GM12873 (cell line): Measurements from ENCODE around the gene LIPC.

Experiments
- CTCF ChIP-seq: IDR thresholded peaks from 2 replicates; pipeline ENCODE4 v1.5.1; 2012; ENCODE audit warnings: low read depth, mild to moderate bottlenecking, moderate library complexity, low read length, control low read depth; ENCODE audit not compliant: insufficient read depth; ENCODE audit errors: missing control alignments

LIPC gene

GRCh38 chr15:58558777-58559176 is 127.0 kb downstream of the LIPC start:
- TF ChIP-seq CTCF = no peak

- TF ChIP-seq CTCF = no peak
Observed at GRCh38 chr15:58559904-58560588, 128.3 kb downstream of the LIPC start.

GRCh38 chr15:58561321-58561720 is 129.5 kb downstream of the LIPC start:
- no peak for TF ChIP-seq CTCF

- TF ChIP-seq CTCF = no peak
Observed at GRCh38 chr15:58562135-58562534, 130.3 kb downstream of the LIPC start.

- no peak for TF ChIP-seq CTCF
Observed at GRCh38 chr15:58564981-58565380, 133.2 kb downstream of the LIPC start.

GRCh38 chr15:58565619-58566018 is 133.8 kb downstream of the LIPC start:
- no peak for TF ChIP-seq CTCF

- TF ChIP-seq CTCF = no peak
Observed at GRCh38 chr15:58566029-58566428, 134.2 kb downstream of the LIPC start.
